SK-N-SH treated with all-trans-retinoic acid at 6 μM for 48 hours (cell line): ENCODE data around the gene PTCD3.

ENCODE experiments used
- ESRRG ChIP-seq: fragments of 250-450 bp; sonication (Bioruptor Pico); IDR thresholded peaks from 2 replicates; pipeline ENCODE4 v1.6.1; 2021; ENCODE audit warnings: mild to moderate bottlenecking
- RARB ChIP-seq: fragments of 250-450 bp; sonication (Bioruptor Pico); IDR thresholded peaks from 2 replicates; pipeline ENCODE4 v1.8.0; 2021; ENCODE audit warnings: mild to moderate bottlenecking, moderate library complexity
- ZFP3 ChIP-seq: fragments of 250-450 bp; sonication (Bioruptor Pico); IDR thresholded peaks from 2 replicates; pipeline ENCODE4 v1.5.0; 2020; ENCODE audit warnings: mild to moderate bottlenecking, moderate library complexity

DNA sequence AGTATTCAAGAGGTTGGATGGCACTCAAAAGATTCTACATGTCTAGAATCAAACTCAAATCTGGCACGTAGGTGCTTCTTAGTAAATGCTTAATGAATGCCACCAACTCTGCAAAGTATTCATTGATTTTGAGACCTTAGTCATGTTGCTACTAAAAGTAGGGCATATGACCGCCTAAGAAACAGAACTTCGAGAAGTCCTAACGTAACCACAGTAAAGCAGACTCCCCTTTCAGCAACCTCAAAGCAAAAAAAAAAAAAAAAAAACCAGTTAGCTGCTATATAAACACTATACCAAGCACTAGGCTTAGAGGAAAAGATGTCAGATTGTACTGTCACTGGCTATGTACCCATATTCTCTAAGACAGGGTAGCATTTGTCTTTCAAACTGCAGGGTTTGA is 33.9 kb downstream of the PTCD3 start:
- no peak for TF ChIP-seq ZFP3
- no peak for TF ChIP-seq RARB (CRISPR knock-in tag)
- no peak for TF ChIP-seq ESRRG (CRISPR knock-in tag)
